Aorta (tissue), 5 donors: ENCODE data around the gene HOXD8. TPM values are rescaled to one million over a fixed set of nuclear protein-coding genes. Genes with fewer than 3 reads are reported as not detected.

ENCODE experiments used
- ATAC-seq: fragments of 200-7000 bp; cut with Tn5 transposase; one replicate; pipeline ENCODE4 v1.9.1; 2022; ENCODE audit warnings: moderate library complexity; ENCODE audit not compliant: low FRiP score
- DNase-seq, 2 donors: peaks; one replicate each; pipeline ENCODE4 v3.0.0-alpha.2; 2020
- H3K27ac ChIP-seq, 2 donors: one replicate each; pipeline ENCODE4 v1.5.1; 2013; ENCODE audit warnings: low read length in 2 of 2, mild to moderate bottlenecking in 2 of 2, moderate library complexity in 2 of 2, control low read depth in 1 of 2, inconsistent platforms in 1 of 2, low read depth in 1 of 2
- H3K27me3 ChIP-seq, 2 donors: one replicate each; pipeline ENCODE4 v1.6.1; 2013; ENCODE audit warnings: control low read depth in 1 of 2, low read length in 1 of 2, mild to moderate bottlenecking in 1 of 2, moderate library complexity in 1 of 2; ENCODE audit not compliant: insufficient read depth in 2 of 2, control insufficient read depth in 1 of 2
- H3K36me3 ChIP-seq, 2 donors: one replicate each; pipeline ENCODE4 v1.6.1; 2013; ENCODE audit warnings: control low read depth in 1 of 2, low read length in 1 of 2, mild to moderate bottlenecking in 1 of 2; ENCODE audit not compliant: insufficient read depth in 2 of 2, control insufficient read depth in 1 of 2
- H3K4me1 ChIP-seq, 2 donors: one replicate each; pipeline ENCODE4 v1.6.1; 2013; ENCODE audit warnings: low read length in 2 of 2, control low read depth in 1 of 2, mild to moderate bottlenecking in 1 of 2, moderate library complexity in 1 of 2; ENCODE audit not compliant: insufficient read depth in 2 of 2, control insufficient read depth in 1 of 2
- H3K4me3 ChIP-seq, 2 donors: one replicate each; pipeline ENCODE4 v1.5.1; 2013; ENCODE audit warnings: low read length in 2 of 2, control low read depth in 1 of 2, mild to moderate bottlenecking in 1 of 2
- H3K9me3 ChIP-seq: one replicate; pipeline ENCODE4 v1.6.1; 2013; ENCODE audit warnings: mild to moderate bottlenecking, low read length; ENCODE audit not compliant: control insufficient read depth
- WGBS, 2 donors: extraction: QIAGEN DNeasy Blood & Tissue Kit; methylation state at CpG; one replicate each; pipeline ENCODE4 v1.1.7; 2013; 5-methylcytosine and 5-hydroxymethylcytosine counted together
- intact Hi-C, 2 donors: fragments of 100-400 bp; cut with DNase I; formaldehyde crosslinking; loops; one replicate each; pipeline versions ENCODE4 v1.14.2 to v1.15.0; 2022
- polyA plus RNA-seq, 2 donors: library from polyadenylated mRNA; stranded (reverse); fragments of 200-250 nt; gene quantifications; one replicate each; pipeline ENCODE4 v1.2.3, GENCODE V29; 2013
- total RNA-seq, 2 donors: library from RNA; stranded (reverse); fragmentation: NEBNext Ultra II Directional; extraction: Animal tissue kit (Norgen Biotek cat#: 25700); gene quantifications; one replicate each; pipeline ENCODE4 v1.2.1, GENCODE V29; 2021
- donor health status: healthy with polysubstance abuse.
- donor health status: Bipolar disorder and iron deficiency.
- donor health status: DM: no; HTN: no; CAD: no.
- donor health status: DM: no; HTN: no; CAD: no.
- donor health status: DM: yes; HTN: yes; CAD: no.

HOXD8 gene
- total and polyA plus RNA-seq, 4 donors: 2.5 to 14.4 (median 9.4) TPM

DNA sequence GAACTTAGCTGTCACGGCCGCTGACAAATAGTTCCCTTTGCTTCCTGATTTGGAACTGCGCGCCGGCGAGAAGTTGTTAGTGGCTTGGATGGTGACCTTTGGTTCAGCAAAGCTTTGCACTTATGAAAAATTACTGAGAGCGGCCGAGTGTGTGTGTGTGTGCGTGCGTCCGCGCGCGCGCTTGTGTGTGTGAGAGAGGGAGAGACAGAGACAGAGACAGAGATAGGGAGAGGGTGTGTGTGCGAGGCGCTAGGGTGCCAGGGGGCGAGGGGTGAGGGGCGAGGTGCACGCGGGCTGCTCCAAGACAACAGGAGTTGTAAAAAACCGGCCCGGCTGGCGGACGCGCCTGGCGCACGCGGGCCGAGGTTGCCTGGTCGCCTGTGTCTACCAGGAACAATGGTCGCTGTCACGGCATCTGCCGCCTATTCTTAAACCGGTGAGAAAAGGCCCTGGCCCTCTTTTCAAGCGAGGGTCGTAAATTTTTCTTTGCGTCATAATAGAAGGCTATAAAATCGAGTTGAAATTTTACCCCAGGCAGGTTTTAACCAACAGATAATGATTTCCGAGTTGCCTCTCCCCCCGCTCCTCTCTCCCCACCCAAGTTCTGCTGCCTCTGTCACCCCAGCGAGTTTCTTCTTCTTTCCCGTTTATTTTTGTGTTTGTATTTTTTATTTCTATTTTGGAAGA, 28.1 kb downstream of the HOXD8 start:
- H3K9me3 ChIP-seq: no peaks in the 10 kb centered on the region
- DNase-seq (peak in 1 of 2 donors; percentile 72), ATAC-seq (no peak)
- H3K36me3 ChIP-seq: no peaks in the 10 kb centered on the region
- peaks cover 0 to 2% of the 10 kb centered on the region in 2 donors for H3K27me3 ChIP-seq
- WGBS, 2 donors: 55 to 72% methylated on average over 43 of the region's 43 CpGs
- no peak overlapping the region for H3K4me3 ChIP-seq
- no peak overlapping the region for H3K27ac ChIP-seq
- no peaks in the 10 kb centered on the region for H3K4me1 ChIP-seq
- intact Hi-C loops: no loop called here

- H3K27me3 ChIP-seq: peaks cover 0 to 2% of the 10 kb centered on the region in 2 donors
- intact Hi-C loops: no loop called here
Measured at GRCh38 chr2:176158186-176158591, 28.7 kb downstream of the HOXD8 start.

GRCh38 chr2:176158855-176159662, 29.6 kb downstream of the HOXD8 start:
- intact Hi-C loops: no loop called here
- H3K9me3 ChIP-seq: no peaks in the 10 kb centered on the region
- H3K4me1 ChIP-seq: no peaks in the 10 kb centered on the region
- 62 to 70% methylated on average over 39 of the region's 39 CpGs for WGBS, 2 donors
- ATAC-seq: peak; percentile 7
- DNase-seq: peak in 1 of 2 donors; percentile 64
- H3K27ac ChIP-seq: no peak overlapping the region
- no peak overlapping the region for H3K4me3 ChIP-seq
- no peaks in the 10 kb centered on the region for H3K36me3 ChIP-seq
- peaks cover 0 to 2% of the 10 kb centered on the region in 2 donors for H3K27me3 ChIP-seq

More at GRCh38 chr2:176158186-176158591, 28.7 kb downstream of the HOXD8 start:
- no peak for ATAC-seq
- Histone ChIP-seq H3K4me3 (no peak overlapping the region), H3K36me3 (no peaks in the 10 kb centered on the region), H3K9me3 (no peaks in the 10 kb centered on the region), H3K27ac (no peak overlapping the region), H3K4me1 (no peaks in the 10 kb centered on the region)
- peak in 1 of 2 donors; percentile 31 for DNase-seq
- WGBS, 2 donors: 72 to 80% methylated on average over 22 of the region's 22 CpGs

DNA sequence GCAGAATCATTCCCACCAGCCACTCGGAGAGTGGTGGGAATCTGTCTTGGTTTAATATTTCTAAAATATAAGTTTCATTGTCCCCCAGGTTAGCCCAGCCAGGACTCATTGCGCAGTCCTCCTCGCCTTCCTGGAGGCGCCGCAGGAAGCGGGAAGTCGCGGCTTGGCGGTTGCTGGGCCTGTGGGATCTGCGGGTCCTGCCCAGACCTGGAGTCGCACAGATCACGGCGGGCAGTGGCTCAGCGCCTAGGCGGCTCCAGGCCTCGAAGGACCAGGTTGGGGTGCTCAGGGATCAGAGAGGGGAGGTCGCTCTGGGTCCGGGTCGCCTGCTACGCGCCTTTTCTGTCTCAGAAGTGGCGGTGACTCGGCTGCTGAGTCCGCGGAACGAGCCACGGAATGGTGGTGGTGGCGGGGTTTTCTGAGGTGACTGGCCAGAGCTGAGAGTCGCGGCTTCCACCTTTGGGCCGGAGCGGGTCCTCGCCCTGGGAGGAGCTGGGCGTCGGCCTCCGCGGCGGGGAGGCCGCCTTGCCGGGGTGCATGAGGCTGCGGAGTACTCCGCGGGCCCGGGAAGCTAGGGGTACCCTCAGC, 30.3 kb downstream of the HOXD8 start:
- intact Hi-C loops: no loop called here
- DNase-seq (peak in 1 of 2 donors; percentile 77), ATAC-seq (no peak)
- Histone ChIP-seq H3K4me3 (peak overlapping the region in 1 of 2 donors; percentile 10), H3K9me3 (peaks cover 1% of the 10 kb centered on the region), H3K4me1 (no peaks in the 10 kb centered on the region), H3K27me3 (peaks cover 0 to 2% of the 10 kb centered on the region in 2 donors), H3K36me3 (no peaks in the 10 kb centered on the region), H3K27ac (no peak overlapping the region)
- WGBS, 2 donors: 27 to 36% methylated on average over 43 to 44 of the region's 44 CpGs

DNA sequence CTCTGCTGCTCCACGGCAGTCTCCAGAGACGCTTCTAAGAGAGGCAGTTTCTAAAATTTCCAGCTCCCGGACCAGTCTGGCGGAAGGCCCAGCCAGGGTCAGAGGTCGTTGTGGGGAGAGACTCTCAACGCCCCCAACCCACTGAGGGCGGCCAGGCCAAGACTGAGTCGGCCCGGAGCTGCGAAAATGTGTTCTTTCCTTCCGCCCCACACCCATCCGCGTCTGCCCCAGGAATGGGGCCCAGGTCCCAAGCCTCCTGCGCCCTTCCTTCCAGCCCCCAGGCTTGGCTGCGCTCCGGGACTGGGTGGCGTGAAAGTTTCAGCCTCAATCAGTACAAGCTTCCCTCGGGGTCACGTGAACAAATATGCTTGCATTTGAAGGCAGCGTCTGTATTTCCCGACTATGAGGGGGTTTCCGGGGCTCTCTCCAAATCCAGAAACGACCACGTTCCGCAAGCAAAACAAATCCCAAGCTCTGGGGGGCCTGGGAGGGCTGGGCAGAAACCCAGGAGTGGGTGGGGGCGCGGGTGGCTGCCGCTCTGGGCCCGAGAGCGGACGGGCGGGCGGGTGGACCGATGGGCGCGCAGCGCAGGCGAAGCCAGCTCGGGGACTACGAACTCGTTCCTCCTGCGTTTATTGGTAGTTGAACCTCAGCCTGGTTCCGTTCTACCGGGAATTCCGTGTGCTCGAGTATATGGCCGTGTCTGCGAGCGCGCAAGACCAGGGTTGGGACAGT, 30.9 kb downstream of the HOXD8 start:
- intact Hi-C loops: no loop called here
- peaks cover 1% of the 10 kb centered on the region for H3K9me3 ChIP-seq
- H3K27ac ChIP-seq: no peak overlapping the region
- H3K36me3 ChIP-seq: no peaks in the 10 kb centered on the region
- H3K4me1 ChIP-seq: no peaks in the 10 kb centered on the region
- H3K4me3 ChIP-seq: peak overlapping the region in 1 of 2 donors; percentile 10
- WGBS, 2 donors: 10 to 14% methylated on average over 42 to 50 of the region's 50 CpGs
- H3K27me3 ChIP-seq: peaks cover 0 to 3% of the 10 kb centered on the region in 2 donors
- ATAC-seq (peak; percentile 34), DNase-seq (peak in 1 of 2 donors; percentile 76)

DNA sequence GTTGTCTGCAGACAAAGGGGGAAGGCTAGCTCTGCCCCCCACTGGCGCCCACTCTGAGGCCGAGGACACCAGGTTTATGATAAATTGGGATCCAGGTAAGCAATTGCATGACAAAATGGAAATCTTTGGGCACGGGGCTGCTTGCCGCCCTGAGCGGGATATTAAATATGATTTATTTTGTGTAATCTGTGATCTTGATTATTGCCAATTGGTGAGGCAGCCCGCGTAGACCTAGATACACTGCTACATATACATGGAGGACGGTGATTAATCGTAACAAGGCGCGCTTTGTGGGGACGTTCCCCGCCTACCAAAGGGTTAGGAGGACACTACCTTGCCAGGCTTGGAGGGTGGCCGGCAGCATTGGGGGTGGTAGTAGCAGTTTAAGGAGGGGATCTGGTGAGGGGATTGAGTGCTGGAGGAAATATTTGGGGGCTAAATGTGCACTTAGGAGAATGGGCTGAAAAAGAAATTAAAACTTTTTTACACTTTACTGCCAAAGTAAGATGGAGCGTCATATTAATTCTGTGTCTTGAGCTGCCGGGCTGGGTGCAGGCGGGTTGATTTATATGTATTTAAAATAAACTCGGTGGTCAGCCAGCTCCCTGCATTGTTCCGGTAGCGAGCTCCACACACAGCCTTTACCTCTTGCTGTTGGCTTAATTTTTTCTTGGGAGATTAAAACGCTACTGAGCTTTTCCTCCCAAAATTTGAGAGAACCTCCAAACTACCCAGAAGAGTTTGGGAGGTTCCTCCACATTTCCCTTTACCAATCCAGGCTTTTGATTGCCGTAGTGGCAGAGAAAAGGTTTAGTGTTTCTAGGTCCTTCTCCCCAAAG, 31.7 kb downstream of the HOXD8 start:
- intact Hi-C loops: no loop called here
- Histone ChIP-seq H3K9me3 (peaks cover 1% of the 10 kb centered on the region), H3K27me3 (peaks cover 0 to 5% of the 10 kb centered on the region in 2 donors), H3K27ac (no peak overlapping the region), H3K36me3 (no peaks in the 10 kb centered on the region), H3K4me1 (no peaks in the 10 kb centered on the region), H3K4me3 (no peak overlapping the region)
- ATAC-seq (peak; percentile 5), DNase-seq (peak in 1 of 2 donors; percentile 57)
- 49 to 55% methylated on average over 22 of the region's 22 CpGs for WGBS, 2 donors

DNA sequence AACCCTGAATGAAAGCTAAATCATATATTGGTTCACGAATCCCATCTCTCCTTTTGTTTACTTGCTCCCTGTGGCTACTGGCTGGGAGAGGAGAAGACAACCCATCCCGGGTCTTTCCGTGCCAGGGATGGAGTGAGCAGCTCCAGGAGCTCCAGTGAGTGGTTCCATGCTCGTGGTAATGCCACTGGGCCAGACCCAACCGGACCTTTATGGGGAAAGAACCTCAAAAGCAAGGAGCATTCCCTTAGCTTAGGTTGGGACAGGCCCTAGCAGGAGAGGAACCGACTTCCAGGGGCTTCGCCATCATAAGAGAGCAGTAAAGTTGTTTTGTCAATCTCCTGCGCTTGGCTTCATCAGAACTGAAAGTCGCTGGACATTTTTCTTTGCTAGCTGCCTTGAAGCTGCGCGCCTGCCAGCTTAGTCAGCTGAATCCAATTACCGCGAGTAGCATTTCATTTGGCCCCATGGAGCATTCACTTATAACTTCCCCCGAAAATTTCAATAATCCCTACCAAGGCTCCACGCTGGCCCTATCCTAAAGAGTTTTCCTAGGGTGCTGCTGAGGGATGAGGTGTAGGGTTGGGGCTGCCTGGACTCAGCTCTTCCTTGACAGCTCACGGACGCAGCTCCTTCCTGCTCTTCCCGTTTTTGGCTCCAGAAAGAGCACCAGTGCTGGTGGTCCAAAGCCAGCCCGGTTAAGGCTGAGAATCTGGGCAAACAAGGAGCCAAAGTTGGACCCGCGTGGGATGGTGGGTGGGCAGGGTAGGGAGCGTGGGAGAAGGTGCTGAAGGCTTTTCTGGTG, 32.5 kb downstream of the HOXD8 start:
- Histone ChIP-seq H3K27ac (no peak overlapping the region), H3K36me3 (no peaks in the 10 kb centered on the region), H3K4me1 (no peaks in the 10 kb centered on the region), H3K4me3 (no peak overlapping the region), H3K9me3 (peaks cover 1% of the 10 kb centered on the region), H3K27me3 (peaks cover 0 to 5% of the 10 kb centered on the region in 2 donors)
- ATAC-seq (no peak), DNase-seq (no peak)
- WGBS, 2 donors: 18 to 20% methylated on average over 22 of the region's 22 CpGs
- intact Hi-C loops: no loop called here
